Adrenal gland (tissue), 12 donors: ENCODE data around the gene ASTN1. TPM values are rescaled to one million over a fixed set of nuclear protein-coding genes. Genes with fewer than 3 reads are reported as not detected.

ENCODE experiments used
- DNase-seq, 7 donors: peaks; one replicate each; pipeline ENCODE4 v3.0.0-alpha.2; 2019 to 2020
- H3K27ac ChIP-seq, 5 donors: fragments of 200-600 bp; sonication (generic) in 4 of 5; 1 replicate in 3 of 5; 2 replicates in 2 of 5; pipeline versions ENCODE4 v1.5.1 to v1.8.0; 2016 to 2020; ENCODE audit warnings: mild to moderate bottlenecking in 1 of 5
- H3K27me3 ChIP-seq: fragments of 200-600 bp; 2 replicates; pipeline ENCODE4 v1.8.0; 2021
- H3K36me3 ChIP-seq, 2 donors: fragments of 200-600 bp; replicated peaks in 1 of 2; 1 replicate in 1 of 2; 2 replicates in 1 of 2; pipeline versions ENCODE4 v1.5.1 to v1.8.0; 2018 to 2022
- H3K4me1 ChIP-seq, 2 donors: fragments of 200-600 bp; replicated peaks in 1 of 2; 1 replicate in 1 of 2; 2 replicates in 1 of 2; pipeline versions ENCODE4 v1.5.1 to v1.8.0; 2018 to 2021
- H3K4me3 ChIP-seq, 4 donors: fragments of 200-600 bp; sonication (generic) in 3 of 4; one replicate each; pipeline ENCODE4 v1.5.1; 2016 to 2018
- H3K9me3 ChIP-seq, 3 donors: fragments of 200-600 bp; sonication (generic) in 1 of 3; replicated peaks in 1 of 3; 1 replicate in 2 of 3; 2 replicates in 1 of 3; pipeline versions ENCODE4 v1.5.1 to v1.8.0; 2016 to 2021
- POLR2A ChIP-seq, 2 donors: fragments of 450-650 bp; IDR thresholded peaks; one replicate each; pipeline ENCODE4 v1.6.1; 2017; ENCODE audit warnings: antibody characterized with exemption in 2 of 2, mild to moderate bottlenecking in 2 of 2, moderate library complexity in 1 of 2
- WGBS, 4 donors: extraction: QIAGEN DNeasy Blood & Tissue Kit in 2 of 4; methylation state at CpG; one replicate each; pipeline versions ENCODE4 v1.1.5 to v1.1.7; 2013 to 2017; 5-methylcytosine and 5-hydroxymethylcytosine counted together
- intact Hi-C, 2 donors: fragments of 100-400 bp; cut with DNase I; formaldehyde crosslinking; loops; one replicate each; pipeline versions ENCODE4 v1.14.1 to v1.15.0; 2022 to 2023
- polyA plus RNA-seq, 3 donors: library from polyadenylated mRNA; stranded (reverse); fragments of 200-250 nt in 2 of 3; fragments of 350-450 nt in 1 of 3; fragmentation: Illumina TruSeq in 1 of 3; extraction: RNeasy Lipid Tissue Mini Kit (QIAGEN cat#74804) in 1 of 3; gene quantifications; one replicate each; pipeline ENCODE4 v1.2.3, GENCODE V29; 2013 to 2014
- total RNA-seq, 9 donors: library from RNA; depleted of rRNA in 4 of 9; stranded (reverse); fragments of >200 nt in 4 of 9; fragments of 120-200 nt in 1 of 9; fragmentation: NEBNext Ultra II Directional in 1 of 9; extraction: Animal tissue kit (Norgen Biotek cat#: 25700) in 1 of 9; gene quantifications; one replicate each; pipeline versions ENCODE4 v1.1.0 to v1.2.4, GENCODE V29; 2013 to 2023
- TF ChIP-seq, protein P1 (sequence below), 6 experiments: fragments of 450-650 bp in 4 of 6; fragments of 200-600 bp in 2 of 6; sonication (generic) in 1 of 6; IDR thresholded peaks; 1 replicate in 5 of 6; 2 replicates in 1 of 6; pipeline versions ENCODE4 v1.5.1 to v1.8.0; 2016 to 2021; ENCODE audit warnings: antibody characterized with exemption in 6 of 6, mild to moderate bottlenecking in 2 of 6, moderate library complexity in 1 of 6
- donor health status: healthy with polysubstance abuse.
- donor health status: Bipolar disorder and iron deficiency.
- donor health status: DM: yes; HTN: yes; CAD: no.
- donor health status: DM: no; HTN: no; CAD: no.
- donor health status: DM: no; HTN: no; CAD: no.
- donor health status: DM: yes; HTN: yes; CAD: no.

Gene ASTN1
- total and polyA plus RNA-seq, 12 donors = 7.7 to 58.6 (median 40.7) TPM

DNA sequence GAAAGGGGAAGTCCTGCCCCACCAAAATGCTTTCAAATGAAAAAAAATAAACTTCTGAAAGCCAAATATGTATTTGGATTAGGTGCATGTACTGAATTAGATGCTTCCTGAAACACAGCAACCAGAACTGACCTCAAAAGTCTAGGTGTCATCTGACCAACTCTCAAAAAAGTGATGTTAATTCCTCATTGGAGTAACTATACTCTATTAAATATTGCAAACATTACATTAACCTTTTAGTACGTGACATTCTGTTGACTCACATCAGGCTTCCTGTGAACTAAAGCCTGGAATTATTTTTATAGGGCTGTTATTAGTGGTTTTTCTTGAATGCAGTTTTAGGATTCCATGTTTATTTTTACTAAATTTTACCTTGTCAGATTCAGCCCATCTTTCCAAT lies 73.5 kb downstream of the ASTN1 start:
- H3K27ac ChIP-seq = no peak overlapping the region
- no peak overlapping the region for H3K4me3 ChIP-seq
- TF ChIP-seq POLR2A (IDR thresholded peaks at IDR 0.05) = no peak
- TF ChIP-seq, protein P1, sequence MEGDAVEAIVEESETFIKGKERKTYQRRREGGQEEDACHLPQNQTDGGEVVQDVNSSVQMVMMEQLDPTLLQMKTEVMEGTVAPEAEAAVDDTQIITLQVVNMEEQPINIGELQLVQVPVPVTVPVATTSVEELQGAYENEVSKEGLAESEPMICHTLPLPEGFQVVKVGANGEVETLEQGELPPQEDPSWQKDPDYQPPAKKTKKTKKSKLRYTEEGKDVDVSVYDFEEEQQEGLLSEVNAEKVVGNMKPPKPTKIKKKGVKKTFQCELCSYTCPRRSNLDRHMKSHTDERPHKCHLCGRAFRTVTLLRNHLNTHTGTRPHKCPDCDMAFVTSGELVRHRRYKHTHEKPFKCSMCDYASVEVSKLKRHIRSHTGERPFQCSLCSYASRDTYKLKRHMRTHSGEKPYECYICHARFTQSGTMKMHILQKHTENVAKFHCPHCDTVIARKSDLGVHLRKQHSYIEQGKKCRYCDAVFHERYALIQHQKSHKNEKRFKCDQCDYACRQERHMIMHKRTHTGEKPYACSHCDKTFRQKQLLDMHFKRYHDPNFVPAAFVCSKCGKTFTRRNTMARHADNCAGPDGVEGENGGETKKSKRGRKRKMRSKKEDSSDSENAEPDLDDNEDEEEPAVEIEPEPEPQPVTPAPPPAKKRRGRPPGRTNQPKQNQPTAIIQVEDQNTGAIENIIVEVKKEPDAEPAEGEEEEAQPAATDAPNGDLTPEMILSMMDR (IDR thresholded peaks at IDR 0.05) = no peak
- H3K4me1 ChIP-seq = no peaks in the 10 kb centered on the region
- intact Hi-C loops = no loop called here
- WGBS, 4 donors = 50 to 86% (median 78%) methylated on average over 1 of the region's 1 CpG
- no peaks in the 10 kb centered on the region for H3K36me3 ChIP-seq
- no peaks in the 10 kb centered on the region for H3K27me3 ChIP-seq
- no peaks in the 10 kb centered on the region for H3K9me3 ChIP-seq
- DNase-seq = no peak

DNA sequence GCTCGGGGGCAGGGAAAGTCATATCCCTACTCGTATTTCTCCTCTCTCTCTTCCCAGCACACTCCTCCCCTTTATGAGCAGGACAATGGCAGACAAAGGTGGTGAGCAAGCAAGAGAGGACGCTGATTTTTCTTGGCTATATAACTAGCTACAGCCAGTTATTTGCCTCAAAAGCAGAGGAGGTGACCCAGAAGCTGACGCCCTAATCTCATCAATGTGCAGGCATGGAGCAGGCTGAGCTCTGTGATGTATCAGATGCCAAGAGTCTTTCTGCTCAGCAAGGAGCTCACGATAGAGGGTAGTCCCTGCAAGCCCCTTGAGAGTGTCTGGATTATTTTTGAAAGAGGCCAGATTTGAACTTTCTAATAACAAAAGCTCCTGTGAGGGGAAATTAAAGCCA lies 75.5 kb downstream of the ASTN1 start:
- H3K27ac ChIP-seq = no peak overlapping the region
- H3K4me3 ChIP-seq = no peak overlapping the region
- no peaks in the 10 kb centered on the region for H3K36me3 ChIP-seq
- H3K27me3 ChIP-seq = no peaks in the 10 kb centered on the region
- no peak for DNase-seq
- intact Hi-C loops = no loop called here
- no peaks in the 10 kb centered on the region for H3K4me1 ChIP-seq
- WGBS, 4 donors = 73 to 81% (median 78%) methylated on average over 5 of the region's 5 CpGs
- H3K9me3 ChIP-seq = no peaks in the 10 kb centered on the region
- TF ChIP-seq POLR2A (IDR thresholded peaks at IDR 0.05) = no peak
- TF ChIP-seq, protein P1 (IDR thresholded peaks at IDR 0.05) = no peak

DNA sequence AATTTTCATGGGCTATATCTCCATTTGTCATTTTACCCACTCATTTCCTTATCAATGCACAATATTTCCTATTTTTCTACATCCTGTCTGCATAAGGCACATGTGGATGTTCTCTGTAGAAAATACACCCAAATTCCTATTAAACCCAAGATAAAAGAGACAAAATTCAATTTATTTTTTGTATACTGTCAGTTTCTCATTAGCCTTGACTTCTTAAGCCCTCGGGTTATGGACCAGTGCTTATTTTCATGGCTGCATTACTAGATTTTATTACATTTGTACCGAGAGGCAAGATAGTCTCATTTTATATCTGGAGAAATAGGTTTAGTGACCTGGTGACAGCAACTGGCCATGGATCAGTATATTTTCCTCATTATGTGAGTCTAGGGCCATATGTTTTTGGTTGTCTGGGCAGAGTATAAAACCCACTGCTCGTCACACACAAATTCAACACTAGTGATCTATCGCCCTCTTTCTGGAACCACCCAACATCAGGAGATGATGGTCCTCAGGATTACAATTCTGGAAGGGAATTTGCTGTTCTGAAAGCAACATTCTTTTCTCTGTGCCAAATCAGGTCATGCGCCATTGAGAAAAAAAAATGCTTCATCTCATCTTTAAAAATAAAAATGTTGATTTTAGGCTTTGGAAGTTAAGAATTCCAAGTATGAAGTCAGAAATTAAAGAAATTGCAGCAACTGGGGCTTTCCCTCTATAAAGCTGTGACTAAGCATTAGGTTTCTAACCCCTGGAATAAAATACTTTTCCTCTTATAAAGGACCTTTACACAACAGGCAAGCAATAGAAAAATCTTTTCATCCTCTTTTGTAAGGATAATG lies 81.4 kb downstream of the ASTN1 start:
- WGBS, 4 donors = 73 to 82% (median 77%) methylated on average over 5 of the region's 5 CpGs
- no peaks in the 10 kb centered on the region for H3K27me3 ChIP-seq
- intact Hi-C loops = no loop called here
- no peak overlapping the region for H3K27ac ChIP-seq
- TF ChIP-seq, protein P1 (IDR thresholded peaks at IDR 0.05) = no peak
- no peak for TF ChIP-seq POLR2A (IDR thresholded peaks at IDR 0.05)
- no peak for DNase-seq
- no peaks in the 10 kb centered on the region for H3K4me1 ChIP-seq
- H3K9me3 ChIP-seq = no peaks in the 10 kb centered on the region
- H3K4me3 ChIP-seq = no peak overlapping the region
- no peaks in the 10 kb centered on the region for H3K36me3 ChIP-seq

DNA sequence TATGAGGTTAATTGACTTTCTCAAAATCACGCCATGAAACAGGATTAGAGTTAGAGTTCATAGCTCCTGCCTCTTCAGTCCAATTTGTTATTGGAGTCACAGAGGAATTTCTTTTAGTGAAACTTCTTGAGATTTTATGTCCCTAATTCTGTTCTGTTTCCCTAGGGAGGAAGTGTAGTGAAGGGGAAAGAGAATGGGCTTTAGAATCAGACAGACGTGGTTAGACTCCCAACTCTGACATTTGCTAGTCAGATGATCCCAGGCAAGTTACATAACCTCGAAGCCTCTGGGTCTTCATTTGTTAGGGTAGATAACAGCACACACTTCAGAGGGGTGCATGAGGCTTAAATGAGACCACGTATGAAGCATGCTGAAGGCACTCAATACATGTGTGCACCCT lies 83.9 kb downstream of the ASTN1 start:
- Histone ChIP-seq H3K4me3 (no peak overlapping the region), H3K27me3 (no peaks in the 10 kb centered on the region), H3K36me3 (no peaks in the 10 kb centered on the region), H3K4me1 (no peaks in the 10 kb centered on the region), H3K27ac (no peak overlapping the region), H3K9me3 (no peaks in the 10 kb centered on the region)
- no peak for DNase-seq
- intact Hi-C loops = no loop called here
- 76 to 84% (median 81%) methylated on average over 4 of the region's 4 CpGs for WGBS, 4 donors
- TF ChIP-seq POLR2A (IDR thresholded peaks at IDR 0.05) = no peak
- TF ChIP-seq, protein P1 (IDR thresholded peaks at IDR 0.05) = no peak
